ENCODE data around the gene SP1. TPM values are rescaled to one million over a fixed set of nuclear protein-coding genes. Genes with fewer than 3 reads are reported as not detected.

Gene SP1
- total and polyA plus RNA-seq, 9 of the 15 experiments (the other 6 are each of a cell fraction or from before 2014, with no cell fraction given): 8.0 to 65.5 (median 41.6) TPM

GRCh38 chr12:53380104-53380793 is at the start of gene SP1 (continued):
- TF ChIP-seq, protein P1, sequence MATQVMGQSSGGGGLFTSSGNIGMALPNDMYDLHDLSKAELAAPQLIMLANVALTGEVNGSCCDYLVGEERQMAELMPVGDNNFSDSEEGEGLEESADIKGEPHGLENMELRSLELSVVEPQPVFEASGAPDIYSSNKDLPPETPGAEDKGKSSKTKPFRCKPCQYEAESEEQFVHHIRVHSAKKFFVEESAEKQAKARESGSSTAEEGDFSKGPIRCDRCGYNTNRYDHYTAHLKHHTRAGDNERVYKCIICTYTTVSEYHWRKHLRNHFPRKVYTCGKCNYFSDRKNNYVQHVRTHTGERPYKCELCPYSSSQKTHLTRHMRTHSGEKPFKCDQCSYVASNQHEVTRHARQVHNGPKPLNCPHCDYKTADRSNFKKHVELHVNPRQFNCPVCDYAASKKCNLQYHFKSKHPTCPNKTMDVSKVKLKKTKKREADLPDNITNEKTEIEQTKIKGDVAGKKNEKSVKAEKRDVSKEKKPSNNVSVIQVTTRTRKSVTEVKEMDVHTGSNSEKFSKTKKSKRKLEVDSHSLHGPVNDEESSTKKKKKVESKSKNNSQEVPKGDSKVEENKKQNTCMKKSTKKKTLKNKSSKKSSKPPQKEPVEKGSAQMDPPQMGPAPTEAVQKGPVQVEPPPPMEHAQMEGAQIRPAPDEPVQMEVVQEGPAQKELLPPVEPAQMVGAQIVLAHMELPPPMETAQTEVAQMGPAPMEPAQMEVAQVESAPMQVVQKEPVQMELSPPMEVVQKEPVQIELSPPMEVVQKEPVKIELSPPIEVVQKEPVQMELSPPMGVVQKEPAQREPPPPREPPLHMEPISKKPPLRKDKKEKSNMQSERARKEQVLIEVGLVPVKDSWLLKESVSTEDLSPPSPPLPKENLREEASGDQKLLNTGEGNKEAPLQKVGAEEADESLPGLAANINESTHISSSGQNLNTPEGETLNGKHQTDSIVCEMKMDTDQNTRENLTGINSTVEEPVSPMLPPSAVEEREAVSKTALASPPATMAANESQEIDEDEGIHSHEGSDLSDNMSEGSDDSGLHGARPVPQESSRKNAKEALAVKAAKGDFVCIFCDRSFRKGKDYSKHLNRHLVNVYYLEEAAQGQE (IDR thresholded peaks at IDR 0.05; ENCODE audit: borderline replicate concordance): no peak
- TF ChIP-seq, protein P1 (CRISPR knock-in tag; IDR thresholded peaks at IDR 0.05; ENCODE audit: low read depth): no peak
- TF ChIP-seq, protein P2, sequence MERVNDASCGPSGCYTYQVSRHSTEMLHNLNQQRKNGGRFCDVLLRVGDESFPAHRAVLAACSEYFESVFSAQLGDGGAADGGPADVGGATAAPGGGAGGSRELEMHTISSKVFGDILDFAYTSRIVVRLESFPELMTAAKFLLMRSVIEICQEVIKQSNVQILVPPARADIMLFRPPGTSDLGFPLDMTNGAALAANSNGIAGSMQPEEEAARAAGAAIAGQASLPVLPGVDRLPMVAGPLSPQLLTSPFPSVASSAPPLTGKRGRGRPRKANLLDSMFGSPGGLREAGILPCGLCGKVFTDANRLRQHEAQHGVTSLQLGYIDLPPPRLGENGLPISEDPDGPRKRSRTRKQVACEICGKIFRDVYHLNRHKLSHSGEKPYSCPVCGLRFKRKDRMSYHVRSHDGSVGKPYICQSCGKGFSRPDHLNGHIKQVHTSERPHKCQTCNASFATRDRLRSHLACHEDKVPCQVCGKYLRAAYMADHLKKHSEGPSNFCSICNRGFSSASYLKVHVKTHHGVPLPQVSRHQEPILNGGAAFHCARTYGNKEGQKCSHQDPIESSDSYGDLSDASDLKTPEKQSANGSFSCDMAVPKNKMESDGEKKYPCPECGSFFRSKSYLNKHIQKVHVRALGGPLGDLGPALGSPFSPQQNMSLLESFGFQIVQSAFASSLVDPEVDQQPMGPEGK (CRISPR knock-in tag; IDR thresholded peaks at IDR 0.05; ENCODE audit: borderline replicate concordance): no peak
- TF ChIP-seq POLR2B (IDR thresholded peaks at IDR 0.05; ENCODE audit: low read depth, partially characterized antibody) (no peak), EZH2 (IDR thresholded peaks at IDR 0.05; ENCODE audit: borderline replicate concordance, low read depth, low read length) (no peak), ZNF408 (CRISPR knock-in tag; IDR thresholded peaks at IDR 0.05; ENCODE audit: low read depth) (no peak), CREB1 (IDR thresholded peaks at IDR 0.05) (no peak), CREB1 (CRISPR knock-in tag; IDR thresholded peaks at IDR 0.05) (no peak; the same call in 1 of the 2 replicates), TBP (optimal IDR thresholded peaks at IDR 0.05; ENCODE audit: low read depth, low read length) (no peak), SIN3A (IDR thresholded peaks at IDR 0.05; ENCODE audit: borderline replicate concordance in 2 of 2, control insufficient read depth in 1 of 2, low read depth in 2 of 2, low read length in 2 of 2) (no peak), HDAC6 (IDR thresholded peaks at IDR 0.05; ENCODE audit: low read depth, low read length) (no peak), ZNF311 (CRISPR knock-in tag; IDR thresholded peaks at IDR 0.05) (no peak), CBX8 (IDR thresholded peaks at IDR 0.05; ENCODE audit: borderline replicate concordance, extremely low read depth, low read depth, low read length, poor library complexity, severe bottlenecking) (no peak), ZNF324 (CRISPR knock-in tag; IDR thresholded peaks at IDR 0.05) (no peak), BCL6 (CRISPR knock-in tag; IDR thresholded peaks at IDR 0.05) (no peak), DDX20 (tag; IDR thresholded peaks at IDR 0.05; ENCODE audit: low read depth) (no peak), TCF7L2 (IDR thresholded peaks at IDR 0.05; ENCODE audit: low read depth, low read length) (peak; percentile 73)
